Fibroblast of lung (primary cell): ENCODE data around the gene LEO1. TPM values are rescaled to one million over a fixed set of nuclear protein-coding genes. Genes with fewer than 3 reads are reported as not detected.

Experiments used
- DNase-seq, 2 donors: peaks; one replicate each; pipeline versions ENCODE4 v3.0.0 to v3.0.0-alpha.2; 2010; ENCODE audit warnings: low read depth in 2 of 2
- H2AFZ ChIP-seq: 2 replicates; pipeline ENCODE4 v1.5.1; 2012; ENCODE audit warnings: low read length, control low read depth, inconsistent platforms
- H3K27ac ChIP-seq: 2 replicates; pipeline ENCODE4 v1.5.1; 2011; ENCODE audit warnings: low read length, control low read depth; ENCODE audit not compliant: insufficient read depth
- H3K27me3 ChIP-seq: 2 replicates; pipeline ENCODE4 v1.5.1; 2011; ENCODE audit warnings: mild to moderate bottlenecking, low read length; ENCODE audit not compliant: control insufficient read depth, insufficient read depth
- H3K36me3 ChIP-seq: 2 replicates; pipeline ENCODE4 v1.5.1; 2011; ENCODE audit warnings: low read length; ENCODE audit not compliant: control insufficient read depth, insufficient read depth
- H3K4me1 ChIP-seq: 2 replicates; pipeline ENCODE4 v1.5.1; 2011; ENCODE audit warnings: low read length; ENCODE audit not compliant: control insufficient read depth, insufficient read depth; ENCODE audit errors: extremely low read depth
- H3K4me2 ChIP-seq: 2 replicates; pipeline ENCODE4 v1.5.1; 2011; ENCODE audit warnings: low read length, control low read depth; ENCODE audit not compliant: insufficient read depth; ENCODE audit errors: extremely low read depth
- H3K4me3 ChIP-seq, 4 experiments: fragments of 200-600 bp in 1 of 4; sonication (generic) in 1 of 4; replicated peaks in 1 of 4; 2 replicates each; pipeline ENCODE4 v1.5.1; 2011 to 2016; ENCODE audit warnings: low read length in 4 of 4, low read depth in 3 of 4, mild to moderate bottlenecking in 3 of 4, control low read depth in 2 of 4, inconsistent platforms in 1 of 4, mixed read lengths in 1 of 4; ENCODE audit not compliant: insufficient read depth in 1 of 4; ENCODE audit errors: control extremely low read depth in 1 of 4
- H3K79me2 ChIP-seq: 2 replicates; pipeline ENCODE4 v1.5.1; 2012; ENCODE audit warnings: mild to moderate bottlenecking, low read length, inconsistent platforms; ENCODE audit not compliant: control insufficient read depth, insufficient read depth
- H3K9ac ChIP-seq: 2 replicates; pipeline ENCODE4 v1.5.1; 2011; ENCODE audit warnings: mild to moderate bottlenecking, low read length, control low read depth; ENCODE audit not compliant: insufficient read depth
- H3K9me3 ChIP-seq: 2 replicates; pipeline ENCODE4 v1.5.1; 2012; ENCODE audit warnings: low read depth, low read length; ENCODE audit not compliant: control insufficient read depth, insufficient read depth
- H4K20me1 ChIP-seq: 2 replicates; pipeline ENCODE4 v1.5.1; 2011; ENCODE audit warnings: low read length; ENCODE audit not compliant: control insufficient read depth, insufficient read depth; ENCODE audit errors: extremely low read depth
- EZH2 ChIP-seq: IDR thresholded peaks from 2 replicates; pipeline ENCODE4 v1.5.1; 2012; ENCODE audit warnings: low read length, control low read depth, mild to moderate bottlenecking; ENCODE audit errors: missing control alignments
- polyA plus RNA-seq, 2 donors: library from polyadenylated mRNA; depleted of rRNA in 1 of 2; stranded (reverse) in 1 of 2; unstranded in 1 of 2; fragments of >200 nt; gene quantifications; 2 replicates each; pipeline ENCODE4 v1.2.1, GENCODE V29; 2011 to 2012; ENCODE audit warnings: missing spikeins in 1 of 2
- total RNA-seq: library from RNA; depleted of rRNA; stranded (reverse); fragments of >200 nt; gene quantifications from 2 replicates; pipeline ENCODE4 v1.2.1, GENCODE V29; 2014
- TF ChIP-seq, protein P1 (sequence below), 2 donors: IDR thresholded peaks in 1 of 2; conservative IDR thresholded peaks in 1 of 2; 1 replicate in 1 of 2; 2 replicates in 1 of 2; pipeline ENCODE4 v1.5.1; 2011 to 2012; ENCODE audit warnings: low read length in 2 of 2, control low read depth in 1 of 2, inconsistent platforms in 1 of 2, low read depth in 1 of 2, mild to moderate bottlenecking in 1 of 2

Gene LEO1
- total and polyA plus RNA-seq, 2 donors (not counting 1 experiment from before 2014, with no cell fraction given), result 12.9 to 21.3 TPM

DNA sequence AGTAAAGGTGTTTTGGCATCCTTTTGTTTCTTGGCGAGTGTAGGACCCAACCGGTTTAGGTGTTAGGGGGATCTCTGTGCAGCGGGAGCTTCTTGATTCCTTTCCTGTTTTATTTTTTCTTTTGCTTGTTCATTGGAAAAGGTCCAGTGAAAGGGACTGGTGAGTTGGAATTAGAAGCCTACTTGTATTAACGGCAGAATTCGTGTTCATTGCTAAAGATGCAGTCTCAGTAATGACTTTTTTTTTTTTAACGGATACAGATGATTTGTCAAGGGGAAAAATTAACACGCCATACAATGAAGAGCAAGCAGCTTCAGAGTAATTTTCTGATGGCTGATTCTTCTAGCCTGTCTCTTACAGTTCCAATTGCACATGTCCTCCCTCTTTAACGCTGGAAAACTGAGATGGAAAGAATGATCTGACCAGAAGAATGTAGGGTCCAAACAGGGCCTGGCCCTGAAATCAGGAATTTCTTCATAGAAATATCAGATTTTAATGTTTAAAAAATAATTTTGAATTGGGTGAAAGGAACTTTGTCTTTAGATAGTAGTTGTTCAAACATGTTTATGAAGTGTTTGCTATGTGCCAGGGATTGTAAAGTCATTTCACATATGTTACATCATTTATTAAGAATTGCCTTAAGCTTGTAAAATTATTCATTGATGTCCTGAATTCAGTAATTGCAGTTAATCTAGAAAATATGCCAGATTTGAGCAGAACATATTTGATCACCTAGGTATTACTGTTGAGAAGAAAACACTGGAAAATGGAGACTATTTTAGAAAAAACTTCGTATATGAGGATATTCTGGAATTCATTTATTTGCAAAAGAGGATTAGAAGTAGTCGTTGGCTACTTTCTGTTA is 48.9 kb upstream of the LEO1 start:
- peaks cover 11% of the 10 kb centered on the region for H3K4me1 ChIP-seq

DNA sequence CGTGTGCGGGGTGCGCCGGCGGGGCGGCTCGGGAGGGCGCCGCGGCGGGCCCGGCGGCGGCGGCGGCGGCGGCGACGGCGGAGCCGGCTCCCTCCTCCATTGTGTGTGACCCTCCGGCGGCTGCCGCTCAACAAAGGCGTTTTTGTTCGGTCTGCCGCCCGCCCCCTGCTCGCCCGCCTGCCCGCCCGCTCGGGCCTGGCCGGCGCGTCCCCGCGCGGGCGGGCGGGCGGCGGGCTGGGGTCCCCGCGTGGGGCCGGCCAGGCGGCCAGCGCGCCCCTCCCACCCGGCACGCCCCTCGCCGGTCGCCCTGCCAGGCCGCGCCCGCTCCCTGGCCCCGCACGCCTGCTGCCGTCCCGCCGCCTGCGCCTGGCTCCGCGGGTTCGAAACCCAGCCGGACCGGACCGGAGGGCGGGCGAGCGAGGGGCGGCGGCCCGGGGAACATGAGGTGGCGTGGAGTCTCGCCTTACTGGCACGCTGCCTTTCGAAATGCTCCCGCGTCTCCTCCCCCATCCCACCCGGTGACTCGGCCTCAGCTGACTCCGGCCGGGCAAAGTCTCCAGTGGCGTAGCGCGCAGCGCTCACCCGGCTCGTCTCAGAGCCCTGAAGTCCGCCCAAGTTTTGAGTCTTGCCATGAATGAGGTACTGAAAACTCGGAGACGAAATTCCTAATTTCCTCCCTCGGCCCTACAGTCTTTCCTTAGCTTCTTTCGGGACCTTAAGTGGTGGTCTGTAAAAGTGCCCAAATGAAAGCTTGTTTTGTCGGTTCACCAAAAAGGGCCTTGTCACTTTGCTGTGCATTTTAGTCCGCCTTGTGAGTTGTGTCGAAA is 48.0 kb upstream of the LEO1 start:
- Histone ChIP-seq H3K4me1 (peaks cover 11% of the 10 kb centered on the region), H3K27ac (peak overlapping the region; percentile 97), H3K9me3 (no peaks in the 10 kb centered on the region), H3K4me3 (peak overlapping the region; percentile 58 to 90 (median 83)), H3K79me2 (peaks cover 44% of the 10 kb centered on the region), H2AFZ (no peak overlapping the region), H3K4me2 (peak overlapping the region; percentile 55), H3K9ac (peak overlapping the region; percentile 93), H4K20me1 (no peaks in the 10 kb centered on the region), H3K27me3 (no peaks in the 10 kb centered on the region), H3K36me3 (no peaks in the 10 kb centered on the region)
- TF ChIP-seq, protein P1, sequence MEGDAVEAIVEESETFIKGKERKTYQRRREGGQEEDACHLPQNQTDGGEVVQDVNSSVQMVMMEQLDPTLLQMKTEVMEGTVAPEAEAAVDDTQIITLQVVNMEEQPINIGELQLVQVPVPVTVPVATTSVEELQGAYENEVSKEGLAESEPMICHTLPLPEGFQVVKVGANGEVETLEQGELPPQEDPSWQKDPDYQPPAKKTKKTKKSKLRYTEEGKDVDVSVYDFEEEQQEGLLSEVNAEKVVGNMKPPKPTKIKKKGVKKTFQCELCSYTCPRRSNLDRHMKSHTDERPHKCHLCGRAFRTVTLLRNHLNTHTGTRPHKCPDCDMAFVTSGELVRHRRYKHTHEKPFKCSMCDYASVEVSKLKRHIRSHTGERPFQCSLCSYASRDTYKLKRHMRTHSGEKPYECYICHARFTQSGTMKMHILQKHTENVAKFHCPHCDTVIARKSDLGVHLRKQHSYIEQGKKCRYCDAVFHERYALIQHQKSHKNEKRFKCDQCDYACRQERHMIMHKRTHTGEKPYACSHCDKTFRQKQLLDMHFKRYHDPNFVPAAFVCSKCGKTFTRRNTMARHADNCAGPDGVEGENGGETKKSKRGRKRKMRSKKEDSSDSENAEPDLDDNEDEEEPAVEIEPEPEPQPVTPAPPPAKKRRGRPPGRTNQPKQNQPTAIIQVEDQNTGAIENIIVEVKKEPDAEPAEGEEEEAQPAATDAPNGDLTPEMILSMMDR (conservative IDR thresholded peaks at IDR 0.05 in 1 of 2, IDR thresholded peaks at IDR 0.05 in 1 of 2; ENCODE audit: low read depth in 1 of 2, low read length in 2 of 2), result no peak
- TF ChIP-seq EZH2, result no peak
- DNase-seq, result peak; percentile 82 to 92

More for the DNA sequence above, 48.9 kb upstream of the LEO1 start:
- H2AFZ ChIP-seq, result no peak overlapping the region
- peak overlapping the region; percentile 97 for H3K27ac ChIP-seq
- no peaks in the 10 kb centered on the region for H3K9me3 ChIP-seq
- peak overlapping the region; percentile 58 to 90 (median 83) for H3K4me3 ChIP-seq
- H3K9ac ChIP-seq, result peak overlapping the region; percentile 93
- H3K79me2 ChIP-seq, result peaks cover 52% of the 10 kb centered on the region
- no peaks in the 10 kb centered on the region for H3K27me3 ChIP-seq
- peak; percentile 35 to 50 for DNase-seq
- H3K36me3 ChIP-seq, result no peaks in the 10 kb centered on the region
- no peaks in the 10 kb centered on the region for H4K20me1 ChIP-seq
- peak overlapping the region; percentile 61 for H3K4me2 ChIP-seq
- TF ChIP-seq EZH2, result no peak
- TF ChIP-seq, protein P1 (conservative IDR thresholded peaks at IDR 0.05 in 1 of 2, IDR thresholded peaks at IDR 0.05 in 1 of 2; ENCODE audit: low read depth in 1 of 2, low read length in 2 of 2), result no peak
